ENCODE measurements around the gene F12.

GRCh38 chr5:177447611-177448243, 38.4 kb upstream of the F12 start:
- TF ChIP-seq CTBP1 (IDR thresholded peaks at IDR 0.05; ENCODE audit: borderline replicate concordance) (no peak), PKNOX1 (IDR thresholded peaks at IDR 0.05) (no peak), LEF1 (IDR thresholded peaks at IDR 0.05; ENCODE audit: borderline replicate concordance) (no peak), FOXA1 (IDR thresholded peaks at IDR 0.05) (no peak), BHLHE40 (IDR thresholded peaks at IDR 0.05; ENCODE audit: borderline replicate concordance) (no peak), FOXM1 (IDR thresholded peaks at IDR 0.05; ENCODE audit: borderline replicate concordance) (no peak), ZNF384 (IDR thresholded peaks at IDR 0.05) (no peak), SP1 (IDR thresholded peaks at IDR 0.05) (no peak), ARNT (IDR thresholded peaks at IDR 0.05) (no peak), L3MBTL2 (conservative IDR thresholded peaks at IDR 0.05) (no peak), FOXK2 (IDR thresholded peaks at IDR 0.05) (no peak)
